KMS-11 (cell line): ENCODE data around the gene GNA12.

Source experiments
- H2AFZ ChIP-seq: fragments of 200-600 bp; sonication (generic); 2 replicates; pipeline ENCODE4 v1.6.1; 2016; ENCODE audit warnings: antibody characterized with exemption, mixed run types, low read depth
- H3K27ac ChIP-seq: fragments of 200-600 bp; sonication (generic); 2 replicates; pipeline ENCODE4 v1.6.1; 2016; ENCODE audit warnings: mild to moderate bottlenecking, mixed run types
- H3K27me3 ChIP-seq: fragments of 200-600 bp; sonication (generic); 2 replicates; pipeline ENCODE4 v1.6.1; 2017; ENCODE audit warnings: mild to moderate bottlenecking, low read depth, mixed run types, moderate library complexity; ENCODE audit not compliant: insufficient read depth
- H3K36me3 ChIP-seq: fragments of 200-600 bp; sonication (generic); 2 replicates; pipeline ENCODE4 v1.6.1; 2017; ENCODE audit warnings: mild to moderate bottlenecking, mixed run types; ENCODE audit not compliant: insufficient read depth
- H3K4me1 ChIP-seq: fragments of 200-600 bp; sonication (generic); 2 replicates; pipeline ENCODE4 v1.6.1; 2016; ENCODE audit warnings: mild to moderate bottlenecking, low read depth, mixed run types; ENCODE audit not compliant: poor library complexity, severe bottlenecking
- H3K4me2 ChIP-seq: fragments of 200-600 bp; sonication (generic); 2 replicates; pipeline ENCODE4 v1.7.0; 2016; ENCODE audit warnings: mild to moderate bottlenecking, mixed run types
- H3K4me3 ChIP-seq: fragments of 200-600 bp; sonication (generic); IDR thresholded peaks from 2 replicates; pipeline ENCODE4 v1.6.1; 2017; ENCODE audit warnings: low read depth, low read length, mixed read lengths; ENCODE audit not compliant: insufficient read depth
- H3K79me2 ChIP-seq: fragments of 200-600 bp; sonication (generic); 2 replicates; pipeline ENCODE4 v1.6.1; 2016; ENCODE audit warnings: low read depth, mixed run types; ENCODE audit not compliant: insufficient read depth
- H3K9ac ChIP-seq: fragments of 200-600 bp; sonication (generic); 2 replicates; pipeline ENCODE4 v1.6.1; 2016; ENCODE audit warnings: mild to moderate bottlenecking, mixed run types
- H4K20me1 ChIP-seq: fragments of 200-600 bp; sonication (generic); 2 replicates; pipeline ENCODE4 v1.6.1; 2016; ENCODE audit warnings: mild to moderate bottlenecking, mixed run types; ENCODE audit not compliant: insufficient read depth
- TF ChIP-seq, protein P1 (sequence below): fragments of 200-600 bp; sonication (generic); conservative IDR thresholded peaks from 2 replicates; pipeline ENCODE4 v1.6.1; 2017; ENCODE audit warnings: low read depth, mild to moderate bottlenecking, antibody characterized with exemption, low read length, moderate library complexity, mixed read lengths

Gene GNA12

DNA sequence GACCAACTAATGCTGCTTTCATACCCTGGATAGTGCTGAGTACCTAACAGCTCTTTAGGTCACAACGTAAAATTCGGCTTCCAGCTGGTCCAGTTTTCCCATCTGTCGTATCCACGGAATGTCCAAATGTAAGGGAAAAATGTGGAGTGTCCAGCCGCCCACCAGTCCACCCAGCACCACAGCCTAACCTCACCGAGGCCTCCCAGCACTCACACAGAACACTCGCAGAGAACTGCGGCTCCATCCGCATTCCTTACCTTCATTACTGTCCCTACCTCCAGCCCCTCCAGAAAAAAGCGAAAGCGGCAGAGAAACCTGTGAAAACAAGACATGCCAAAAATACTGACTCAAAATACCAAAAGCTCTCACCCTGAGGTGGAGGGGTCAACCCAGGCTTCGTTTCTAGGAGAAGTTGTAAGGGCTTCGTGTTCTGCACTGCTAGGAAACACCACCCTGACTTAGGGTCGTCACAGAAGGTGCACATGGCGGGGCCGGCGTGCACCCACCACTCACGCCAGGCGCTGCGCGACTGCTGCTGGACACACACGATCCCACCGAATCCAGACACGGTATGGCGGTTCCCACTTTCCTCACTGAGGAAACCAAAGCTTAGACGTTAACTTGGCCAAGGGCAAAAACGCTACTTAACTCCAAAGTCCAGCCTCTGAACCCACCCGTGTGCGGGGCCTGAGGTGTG, 82.2 kb downstream of the GNA12 start:
- Histone ChIP-seq H3K27me3 (no peaks in the 10 kb centered on the region), H3K4me3 (no peak overlapping the region), H3K36me3 (no peaks in the 10 kb centered on the region), H3K9ac (no peak overlapping the region), H4K20me1 (no peaks in the 10 kb centered on the region), H3K79me2 (no peaks in the 10 kb centered on the region), H3K27ac (no peak overlapping the region), H2AFZ (no peak overlapping the region), H3K4me1 (peaks cover 40% of the 10 kb centered on the region), H3K4me2 (no peak overlapping the region)
- TF ChIP-seq, protein P1, sequence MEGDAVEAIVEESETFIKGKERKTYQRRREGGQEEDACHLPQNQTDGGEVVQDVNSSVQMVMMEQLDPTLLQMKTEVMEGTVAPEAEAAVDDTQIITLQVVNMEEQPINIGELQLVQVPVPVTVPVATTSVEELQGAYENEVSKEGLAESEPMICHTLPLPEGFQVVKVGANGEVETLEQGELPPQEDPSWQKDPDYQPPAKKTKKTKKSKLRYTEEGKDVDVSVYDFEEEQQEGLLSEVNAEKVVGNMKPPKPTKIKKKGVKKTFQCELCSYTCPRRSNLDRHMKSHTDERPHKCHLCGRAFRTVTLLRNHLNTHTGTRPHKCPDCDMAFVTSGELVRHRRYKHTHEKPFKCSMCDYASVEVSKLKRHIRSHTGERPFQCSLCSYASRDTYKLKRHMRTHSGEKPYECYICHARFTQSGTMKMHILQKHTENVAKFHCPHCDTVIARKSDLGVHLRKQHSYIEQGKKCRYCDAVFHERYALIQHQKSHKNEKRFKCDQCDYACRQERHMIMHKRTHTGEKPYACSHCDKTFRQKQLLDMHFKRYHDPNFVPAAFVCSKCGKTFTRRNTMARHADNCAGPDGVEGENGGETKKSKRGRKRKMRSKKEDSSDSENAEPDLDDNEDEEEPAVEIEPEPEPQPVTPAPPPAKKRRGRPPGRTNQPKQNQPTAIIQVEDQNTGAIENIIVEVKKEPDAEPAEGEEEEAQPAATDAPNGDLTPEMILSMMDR, result no peak

DNA sequence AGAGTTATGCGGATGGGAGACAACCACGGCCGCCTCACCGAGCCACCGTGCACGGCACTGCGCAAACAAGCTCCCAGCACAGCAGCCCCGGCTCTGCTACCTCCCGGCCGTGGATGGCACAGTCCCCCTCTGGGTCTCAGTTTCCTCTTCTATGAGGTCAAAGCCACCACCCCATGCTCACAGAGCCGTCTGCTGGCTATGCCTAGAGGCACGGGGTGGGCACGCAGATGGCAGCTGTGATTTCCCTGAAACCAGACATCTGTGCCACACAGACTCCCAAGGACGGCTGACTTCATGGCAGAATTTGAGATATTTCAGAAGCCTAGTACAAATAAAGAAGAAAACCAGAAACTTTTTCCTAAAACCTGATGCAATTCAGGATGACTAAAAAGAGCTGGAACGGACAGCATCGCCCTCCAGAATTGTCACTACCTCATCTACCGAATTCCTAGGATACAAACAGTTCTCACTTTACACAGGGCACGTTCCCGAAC, 82.9 kb downstream of the GNA12 start:
- H2AFZ ChIP-seq, result no peak overlapping the region
- H4K20me1 ChIP-seq, result no peaks in the 10 kb centered on the region
- no peaks in the 10 kb centered on the region for H3K27me3 ChIP-seq
- no peak overlapping the region for H3K4me2 ChIP-seq
- no peaks in the 10 kb centered on the region for H3K79me2 ChIP-seq
- TF ChIP-seq, protein P1, result no peak
- no peak overlapping the region for H3K9ac ChIP-seq
- peaks cover 48% of the 10 kb centered on the region for H3K4me1 ChIP-seq
- no peak overlapping the region for H3K4me3 ChIP-seq
- no peaks in the 10 kb centered on the region for H3K36me3 ChIP-seq
- H3K27ac ChIP-seq, result no peak overlapping the region

DNA sequence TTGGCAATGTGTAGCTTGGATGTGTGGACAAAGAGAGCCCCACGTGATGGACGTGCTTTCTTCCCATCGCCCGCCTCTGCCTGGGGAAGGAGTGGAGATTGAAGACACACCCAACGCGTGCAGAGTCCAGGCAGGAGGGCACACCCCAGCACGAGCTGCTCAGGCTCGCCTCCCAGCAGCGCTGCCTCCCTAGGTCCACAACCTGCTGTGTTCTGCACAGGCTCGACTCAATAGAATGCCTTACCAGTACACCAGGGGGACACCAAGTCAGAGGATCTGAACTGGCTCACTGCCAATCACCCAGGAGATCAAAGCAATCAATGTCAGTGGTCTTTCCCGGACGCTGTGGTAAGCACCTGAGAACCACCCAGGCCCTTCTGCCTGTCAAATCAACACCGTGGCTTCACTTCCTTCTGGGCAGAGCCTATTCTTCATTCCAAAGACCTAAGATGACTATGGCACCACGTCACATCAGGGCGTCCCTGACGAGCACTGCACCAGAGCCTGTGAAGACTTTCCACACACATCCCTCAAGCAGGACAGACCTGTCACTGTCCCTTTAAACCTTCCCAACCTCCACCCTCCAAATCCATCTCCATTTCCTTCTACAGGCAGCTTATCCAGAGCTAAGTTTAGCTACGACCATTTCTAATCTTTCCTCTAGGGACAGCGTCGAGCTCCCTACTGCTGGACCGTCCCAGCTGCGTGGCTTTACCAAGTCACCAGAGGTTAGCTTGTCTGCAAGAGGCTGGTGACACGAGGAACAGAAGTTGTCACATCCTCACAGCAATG, 83.8 kb downstream of the GNA12 start:
- Histone ChIP-seq H2AFZ (no peak overlapping the region), H3K4me1 (peaks cover 49% of the 10 kb centered on the region), H4K20me1 (no peaks in the 10 kb centered on the region), H3K9ac (no peak overlapping the region), H3K79me2 (no peaks in the 10 kb centered on the region), H3K4me2 (no peak overlapping the region), H3K27ac (peak overlapping the region; percentile 21; the same call in 1 of the 2 replicates), H3K4me3 (no peak overlapping the region), H3K36me3 (no peaks in the 10 kb centered on the region), H3K27me3 (no peaks in the 10 kb centered on the region)
- TF ChIP-seq, protein P1, result peak; percentile 63; the same call in 1 of the 2 replicates

DNA sequence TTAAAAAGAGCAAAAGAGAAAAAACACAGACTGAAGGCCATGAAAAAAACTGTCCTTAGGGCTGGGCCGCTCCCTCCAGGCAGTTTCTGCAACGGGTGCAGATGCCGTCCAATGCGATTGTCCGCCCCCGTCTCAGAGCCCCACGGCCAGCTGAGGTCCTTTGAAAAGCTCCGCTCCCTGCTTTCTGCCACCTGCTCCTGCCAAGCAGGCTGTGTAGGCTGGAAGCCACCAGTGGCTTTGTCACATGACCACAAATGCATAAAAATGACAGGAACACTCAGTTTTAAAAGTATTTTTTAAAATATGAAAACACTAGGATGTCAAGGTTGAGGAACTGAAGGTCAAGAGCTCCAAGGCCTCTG, 84.4 kb downstream of the GNA12 start:
- no peak overlapping the region for H3K4me3 ChIP-seq
- H3K9ac ChIP-seq, result no peak overlapping the region
- 0 out of 2 replicates have a peak overlapping the region, but pooled peaks have one; percentile 12 for H3K4me2 ChIP-seq
- TF ChIP-seq, protein P1, result no peak
- no peak overlapping the region for H2AFZ ChIP-seq
- H3K79me2 ChIP-seq, result no peaks in the 10 kb centered on the region
- no peaks in the 10 kb centered on the region for H4K20me1 ChIP-seq
- H3K27me3 ChIP-seq, result no peaks in the 10 kb centered on the region
- H3K4me1 ChIP-seq, result peaks cover 49% of the 10 kb centered on the region
- H3K27ac ChIP-seq, result peak overlapping the region; percentile 21; the same call in 1 of the 2 replicates
- no peaks in the 10 kb centered on the region for H3K36me3 ChIP-seq
